K562 (cell line): ENCODE measurements around the gene LRRC10. TPM values are rescaled to one million over a fixed set of nuclear protein-coding genes. Genes with fewer than 3 reads are reported as not detected.

ENCODE experiments used
- CHCHD3 ChIP-seq: fragments of 250-450 bp; sonication (Bioruptor Pico); IDR thresholded peaks from 2 replicates; pipeline ENCODE4 v2.1.2; 2022; ENCODE audit warnings: mild to moderate bottlenecking
- GATAD2A ChIP-seq: fragments of 450-650 bp; IDR thresholded peaks from 2 replicates; pipeline ENCODE4 v1.6.1; 2017
- HEY1 ChIP-seq: fragments of 250-450 bp; sonication (Bioruptor Pico); IDR thresholded peaks from 2 replicates; pipeline ENCODE4 v1.5.0; 2020; ENCODE audit warnings: mild to moderate bottlenecking, moderate library complexity, borderline replicate concordance
- NFATC3 ChIP-seq: fragments of 450-650 bp; IDR thresholded peaks from 2 replicates; pipeline ENCODE4 v1.6.1; 2017; ENCODE audit warnings: mild to moderate bottlenecking
- NUFIP1 ChIP-seq: fragments of 450-650 bp; IDR thresholded peaks from 2 replicates; pipeline ENCODE4 v1.6.1; 2018; ENCODE audit not compliant: partially characterized antibody
- PCBP2 ChIP-seq: fragments of 200-400 bp; formaldehyde crosslinking; IDR thresholded peaks from 2 replicates; pipeline ENCODE4 v1.6.1; 2018; ENCODE audit warnings: low read length, low read depth, mild to moderate bottlenecking, moderate library complexity; ENCODE audit not compliant: poor library complexity, severe bottlenecking
- SMARCE1 ChIP-seq: fragments of 450-650 bp; IDR thresholded peaks from 2 replicates; pipeline ENCODE4 v1.7.1; 2016; ENCODE audit warnings: mild to moderate bottlenecking
- TFAM ChIP-seq: fragments of 250-450 bp; sonication (Bioruptor Pico); conservative IDR thresholded peaks from 2 replicates; pipeline ENCODE4 v1.5.0; 2021; ENCODE audit warnings: mild to moderate bottlenecking, moderate library complexity
- ZBTB1 ChIP-seq: sonication (generic); formaldehyde crosslinking; IDR thresholded peaks from 2 replicates; pipeline ENCODE4 v1.8.1; 2023; ENCODE audit warnings: missing genetic modification reagents, low read depth, mild to moderate bottlenecking, borderline replicate concordance
- ZNF263 ChIP-seq: sonication (generic); formaldehyde crosslinking; IDR thresholded peaks from 2 replicates; pipeline ENCODE4 v1.8.0; 2022; ENCODE audit warnings: mild to moderate bottlenecking, missing genetic modification reagents, borderline replicate concordance
- polyA plus RNA-seq, 8 experiments: library from polyadenylated mRNA; depleted of rRNA in 4 of 8; stranded (reverse) in 5 of 8; unstranded in 3 of 8; fragments of >200 nt; fragmentation: Nextera tagmentation in 2 of 8; fragmentation: Illumina TruSeq in 1 of 8; extraction: Ambion mirVana in 2 of 8; extraction: Trizol in 1 of 8; gene quantifications; 2 replicates each; pipeline versions ENCODE4 v1.2.1 to v1.2.3, GENCODE V29; 2011 to 2014; ENCODE audit warnings: inconsistent platforms in 1 of 8, missing spikeins in 1 of 8
- total RNA-seq, 7 experiments: library from RNA; depleted of rRNA in 6 of 7; stranded (reverse); fragments of >200 nt in 6 of 7; fragmentation: Illumina TruSeq in 2 of 7; extraction: Trizol in 2 of 7; gene quantifications; 2 replicates each; pipeline versions ENCODE4 v1.2.1 to v1.2.3, GENCODE V29; 2011 to 2021; ENCODE audit warnings: low replicate concordance in 1 of 7
- TF ChIP-seq, protein P1 (sequence below): fragments of 250-450 bp; sonication (Bioruptor Pico); IDR thresholded peaks from 2 replicates; pipeline ENCODE4 v1.5.0; 2020; ENCODE audit warnings: mild to moderate bottlenecking, borderline replicate concordance
- TF ChIP-seq, protein P2 (sequence below): sonication (generic); formaldehyde crosslinking; IDR thresholded peaks from 2 replicates; pipeline ENCODE4 v1.8.0; 2022; ENCODE audit warnings: mild to moderate bottlenecking, missing genetic modification reagents
- TF ChIP-seq, protein P3 (sequence below): fragments of 450-650 bp; IDR thresholded peaks from 2 replicates; pipeline ENCODE4 v1.6.1; 2017; ENCODE audit warnings: antibody characterized with exemption, mild to moderate bottlenecking
- TF ChIP-seq, protein P4 (sequence below): fragments of 450-650 bp; IDR thresholded peaks from 2 replicates; pipeline ENCODE4 v1.6.1; 2018; ENCODE audit warnings: mild to moderate bottlenecking, low read depth; ENCODE audit not compliant: partially characterized antibody
- TF ChIP-seq, protein P5 (sequence below): fragments of 250-450 bp; sonication (Bioruptor Pico); IDR thresholded peaks from 2 replicates; pipeline ENCODE4 v1.4.0; 2020; ENCODE audit warnings: mild to moderate bottlenecking, moderate library complexity

LRRC10 gene
- total and polyA plus RNA-seq, 9 of the 15 experiments (the other 6 are each of a cell fraction or from before 2014, with no cell fraction given) = 0.09 TPM; not detected in 8

DNA sequence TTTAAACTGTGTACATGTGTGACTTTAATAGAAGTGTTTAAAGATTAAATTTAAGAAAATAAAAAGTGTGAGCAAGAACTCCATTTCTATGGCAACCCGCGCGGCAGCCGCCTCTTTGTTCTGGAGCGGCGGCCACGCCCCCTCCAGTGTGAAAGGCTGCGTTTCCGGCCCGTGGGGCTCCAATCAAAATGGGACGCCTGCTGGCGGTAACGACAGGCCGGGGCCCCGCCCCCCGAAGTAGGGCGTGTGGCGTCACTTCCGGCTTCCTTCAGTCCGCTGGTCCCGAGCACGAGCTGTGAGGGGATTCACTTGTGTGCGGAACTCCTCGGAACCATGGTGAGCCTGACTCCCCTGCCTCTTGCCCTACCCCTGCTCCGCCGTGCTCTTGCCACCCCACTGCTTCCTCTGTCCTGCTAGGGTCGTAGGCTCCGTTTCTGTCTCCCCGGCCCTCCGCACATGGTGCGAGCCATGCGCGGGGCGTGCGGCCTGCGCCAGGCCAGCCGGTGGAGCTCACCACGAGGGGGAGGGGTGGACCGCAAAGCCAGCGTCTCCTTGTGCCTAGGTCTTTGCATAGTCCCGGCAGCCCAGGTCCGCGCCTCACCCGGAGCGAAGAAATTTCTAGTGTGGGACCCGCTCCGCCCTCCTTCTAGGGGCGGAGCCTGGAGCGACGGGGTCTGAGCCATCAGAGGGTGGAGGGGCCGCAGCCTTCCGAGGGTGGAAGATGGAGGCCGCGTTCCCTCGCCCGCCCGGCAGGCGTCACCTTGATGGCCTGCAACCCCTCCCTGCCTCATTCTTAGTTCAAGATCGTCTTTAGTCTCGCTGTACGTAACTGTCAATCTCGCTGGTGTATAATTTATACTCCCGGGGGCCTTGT is 25.3 kb downstream of the LRRC10 start, which contains the start of gene CCT2 (continued):
- TF ChIP-seq GATAD2A = no peak
- TF ChIP-seq, protein P1, sequence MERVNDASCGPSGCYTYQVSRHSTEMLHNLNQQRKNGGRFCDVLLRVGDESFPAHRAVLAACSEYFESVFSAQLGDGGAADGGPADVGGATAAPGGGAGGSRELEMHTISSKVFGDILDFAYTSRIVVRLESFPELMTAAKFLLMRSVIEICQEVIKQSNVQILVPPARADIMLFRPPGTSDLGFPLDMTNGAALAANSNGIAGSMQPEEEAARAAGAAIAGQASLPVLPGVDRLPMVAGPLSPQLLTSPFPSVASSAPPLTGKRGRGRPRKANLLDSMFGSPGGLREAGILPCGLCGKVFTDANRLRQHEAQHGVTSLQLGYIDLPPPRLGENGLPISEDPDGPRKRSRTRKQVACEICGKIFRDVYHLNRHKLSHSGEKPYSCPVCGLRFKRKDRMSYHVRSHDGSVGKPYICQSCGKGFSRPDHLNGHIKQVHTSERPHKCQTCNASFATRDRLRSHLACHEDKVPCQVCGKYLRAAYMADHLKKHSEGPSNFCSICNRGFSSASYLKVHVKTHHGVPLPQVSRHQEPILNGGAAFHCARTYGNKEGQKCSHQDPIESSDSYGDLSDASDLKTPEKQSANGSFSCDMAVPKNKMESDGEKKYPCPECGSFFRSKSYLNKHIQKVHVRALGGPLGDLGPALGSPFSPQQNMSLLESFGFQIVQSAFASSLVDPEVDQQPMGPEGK (CRISPR knock-in tag) = no peak
- TF ChIP-seq TFAM (CRISPR knock-in tag) = no peak
- TF ChIP-seq, protein P2, sequence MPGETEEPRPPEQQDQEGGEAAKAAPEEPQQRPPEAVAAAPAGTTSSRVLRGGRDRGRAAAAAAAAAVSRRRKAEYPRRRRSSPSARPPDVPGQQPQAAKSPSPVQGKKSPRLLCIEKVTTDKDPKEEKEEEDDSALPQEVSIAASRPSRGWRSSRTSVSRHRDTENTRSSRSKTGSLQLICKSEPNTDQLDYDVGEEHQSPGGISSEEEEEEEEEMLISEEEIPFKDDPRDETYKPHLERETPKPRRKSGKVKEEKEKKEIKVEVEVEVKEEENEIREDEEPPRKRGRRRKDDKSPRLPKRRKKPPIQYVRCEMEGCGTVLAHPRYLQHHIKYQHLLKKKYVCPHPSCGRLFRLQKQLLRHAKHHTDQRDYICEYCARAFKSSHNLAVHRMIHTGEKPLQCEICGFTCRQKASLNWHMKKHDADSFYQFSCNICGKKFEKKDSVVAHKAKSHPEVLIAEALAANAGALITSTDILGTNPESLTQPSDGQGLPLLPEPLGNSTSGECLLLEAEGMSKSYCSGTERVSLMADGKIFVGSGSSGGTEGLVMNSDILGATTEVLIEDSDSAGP (CRISPR knock-in tag) = peak; percentile 78; the same call in 1 of the 2 replicates
- TF ChIP-seq, protein P3, sequence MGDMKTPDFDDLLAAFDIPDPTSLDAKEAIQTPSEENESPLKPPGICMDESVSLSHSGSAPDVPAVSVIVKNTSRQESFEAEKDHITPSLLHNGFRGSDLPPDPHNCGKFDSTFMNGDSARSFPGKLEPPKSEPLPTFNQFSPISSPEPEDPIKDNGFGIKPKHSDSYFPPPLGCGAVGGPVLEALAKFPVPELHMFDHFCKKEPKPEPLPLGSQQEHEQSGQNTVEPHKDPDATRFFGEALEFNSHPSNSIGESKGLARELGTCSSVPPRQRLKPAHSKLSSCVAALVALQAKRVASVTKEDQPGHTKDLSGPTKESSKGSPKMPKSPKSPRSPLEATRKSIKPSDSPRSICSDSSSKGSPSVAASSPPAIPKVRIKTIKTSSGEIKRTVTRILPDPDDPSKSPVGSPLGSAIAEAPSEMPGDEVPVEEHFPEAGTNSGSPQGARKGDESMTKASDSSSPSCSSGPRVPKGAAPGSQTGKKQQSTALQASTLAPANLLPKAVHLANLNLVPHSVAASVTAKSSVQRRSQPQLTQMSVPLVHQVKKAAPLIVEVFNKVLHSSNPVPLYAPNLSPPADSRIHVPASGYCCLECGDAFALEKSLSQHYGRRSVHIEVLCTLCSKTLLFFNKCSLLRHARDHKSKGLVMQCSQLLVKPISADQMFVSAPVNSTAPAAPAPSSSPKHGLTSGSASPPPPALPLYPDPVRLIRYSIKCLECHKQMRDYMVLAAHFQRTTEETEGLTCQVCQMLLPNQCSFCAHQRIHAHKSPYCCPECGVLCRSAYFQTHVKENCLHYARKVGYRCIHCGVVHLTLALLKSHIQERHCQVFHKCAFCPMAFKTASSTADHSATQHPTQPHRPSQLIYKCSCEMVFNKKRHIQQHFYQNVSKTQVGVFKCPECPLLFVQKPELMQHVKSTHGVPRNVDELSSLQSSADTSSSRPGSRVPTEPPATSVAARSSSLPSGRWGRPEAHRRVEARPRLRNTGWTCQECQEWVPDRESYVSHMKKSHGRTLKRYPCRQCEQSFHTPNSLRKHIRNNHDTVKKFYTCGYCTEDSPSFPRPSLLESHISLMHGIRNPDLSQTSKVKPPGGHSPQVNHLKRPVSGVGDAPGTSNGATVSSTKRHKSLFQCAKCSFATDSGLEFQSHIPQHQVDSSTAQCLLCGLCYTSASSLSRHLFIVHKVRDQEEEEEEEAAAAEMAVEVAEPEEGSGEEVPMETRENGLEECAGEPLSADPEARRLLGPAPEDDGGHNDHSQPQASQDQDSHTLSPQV = no peak
- TF ChIP-seq PCBP2 = no peak
- TF ChIP-seq, protein P4, sequence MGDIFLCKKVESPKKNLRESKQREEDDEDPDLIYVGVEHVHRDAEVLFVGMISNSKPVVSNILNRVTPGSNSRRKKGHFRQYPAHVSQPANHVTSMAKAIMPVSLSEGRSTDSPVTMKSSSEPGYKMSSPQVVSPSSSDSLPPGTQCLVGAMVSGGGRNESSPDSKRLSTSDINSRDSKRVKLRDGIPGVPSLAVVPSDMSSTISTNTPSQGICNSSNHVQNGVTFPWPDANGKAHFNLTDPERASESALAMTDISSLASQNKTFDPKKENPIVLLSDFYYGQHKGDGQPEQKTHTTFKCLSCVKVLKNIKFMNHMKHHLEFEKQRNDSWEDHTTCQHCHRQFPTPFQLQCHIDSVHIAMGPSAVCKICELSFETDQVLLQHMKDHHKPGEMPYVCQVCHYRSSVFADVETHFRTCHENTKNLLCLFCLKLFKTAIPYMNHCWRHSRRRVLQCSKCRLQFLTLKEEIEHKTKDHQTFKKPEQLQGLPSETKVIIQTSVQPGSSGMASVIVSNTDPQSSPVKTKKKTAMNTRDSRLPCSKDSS = no peak
- peak; percentile 86; the same call in 1 of the 2 replicates for TF ChIP-seq ZBTB1
- TF ChIP-seq, protein P5, sequence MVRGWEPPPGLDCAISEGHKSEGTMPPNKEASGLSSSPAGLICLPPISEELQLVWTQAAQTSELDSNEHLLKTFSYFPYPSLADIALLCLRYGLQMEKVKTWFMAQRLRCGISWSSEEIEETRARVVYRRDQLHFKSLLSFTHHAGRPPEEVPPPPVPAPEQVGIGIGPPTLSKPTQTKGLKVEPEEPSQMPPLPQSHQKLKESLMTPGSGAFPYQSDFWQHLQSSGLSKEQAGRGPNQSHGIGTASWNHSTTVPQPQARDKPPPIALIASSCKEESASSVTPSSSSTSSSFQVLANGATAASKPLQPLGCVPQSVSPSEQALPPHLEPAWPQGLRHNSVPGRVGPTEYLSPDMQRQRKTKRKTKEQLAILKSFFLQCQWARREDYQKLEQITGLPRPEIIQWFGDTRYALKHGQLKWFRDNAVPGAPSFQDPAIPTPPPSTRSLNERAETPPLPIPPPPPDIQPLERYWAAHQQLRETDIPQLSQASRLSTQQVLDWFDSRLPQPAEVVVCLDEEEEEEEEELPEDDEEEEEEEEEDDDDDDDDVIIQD = no peak
- TF ChIP-seq NFATC3 = no peak
- no peak for TF ChIP-seq NUFIP1
- 0 out of 2 replicates have a peak, but pooled peaks have one; percentile 16 for TF ChIP-seq SMARCE1
- peak; percentile 49; the same call in 1 of the 2 replicates for TF ChIP-seq ZNF263 (CRISPR knock-in tag)
- TF ChIP-seq HEY1 (CRISPR knock-in tag) = no peak
- no peak for TF ChIP-seq CHCHD3 (CRISPR knock-in tag)
